HEK293 (cell line): ENCODE measurements around the gene GON7.

Experiments
- BCL11B ChIP-seq: fragments of 450-650 bp; formaldehyde crosslinking; IDR thresholded peaks from 2 replicates; pipeline ENCODE4 v1.5.1; 2016; ENCODE audit warnings: low read depth, missing biosample characterization, missing genetic modification characterization
- GLIS2 ChIP-seq: fragments of 450-650 bp; formaldehyde crosslinking; IDR thresholded peaks from 2 replicates; pipeline ENCODE4 v1.5.1; 2016; ENCODE audit warnings: missing biosample characterization, missing genetic modification characterization
- HOXC10 ChIP-seq: sonication (generic); formaldehyde crosslinking; IDR thresholded peaks from 2 replicates; pipeline ENCODE4 v1.8.1; 2023; ENCODE audit warnings: mild to moderate bottlenecking, missing genetic modification reagents
- INSM2 ChIP-seq: fragments of 450-650 bp; formaldehyde crosslinking; IDR thresholded peaks from 2 replicates; pipeline ENCODE4 v1.5.1; 2016; ENCODE audit warnings: missing biosample characterization, missing genetic modification characterization
- KLF9 ChIP-seq: fragments of 450-650 bp; formaldehyde crosslinking; IDR thresholded peaks from 2 replicates; pipeline ENCODE4 v1.5.1; 2016; ENCODE audit warnings: missing biosample characterization, missing genetic modification characterization, low read depth
- OSR2 ChIP-seq: fragments of 450-650 bp; formaldehyde crosslinking; IDR thresholded peaks from 2 replicates; pipeline ENCODE4 v1.5.1; 2016; ENCODE audit warnings: missing biosample characterization, missing genetic modification characterization
- OVOL3 ChIP-seq: fragments of 450-650 bp; formaldehyde crosslinking; IDR thresholded peaks from 2 replicates; pipeline ENCODE4 v1.5.1; 2016; ENCODE audit warnings: missing biosample characterization, missing genetic modification characterization
- PATZ1 ChIP-seq: fragments of 450-650 bp; formaldehyde crosslinking; IDR thresholded peaks from 2 replicates; pipeline ENCODE4 v1.5.1; 2016; ENCODE audit warnings: missing biosample characterization, missing genetic modification characterization
- PRDM1 ChIP-seq: fragments of 450-650 bp; formaldehyde crosslinking; IDR thresholded peaks from 2 replicates; pipeline ENCODE4; 2016; ENCODE audit warnings: missing biosample characterization, missing genetic modification characterization
- ZFP69B ChIP-seq: fragments of 450-650 bp; formaldehyde crosslinking; IDR thresholded peaks from 2 replicates; pipeline ENCODE4 v1.5.1; 2016; ENCODE audit warnings: missing biosample characterization, missing genetic modification characterization
- ZNF146 ChIP-seq: fragments of 450-650 bp; formaldehyde crosslinking; IDR thresholded peaks from 2 replicates; pipeline ENCODE4 v1.5.1; 2016; ENCODE audit warnings: missing biosample characterization, missing genetic modification characterization
- ZNF280D ChIP-seq: fragments of 450-650 bp; formaldehyde crosslinking; IDR thresholded peaks from 2 replicates; pipeline ENCODE4 v1.5.1; 2016; ENCODE audit warnings: missing biosample characterization, missing genetic modification characterization
- ZNF292 ChIP-seq: fragments of 450-650 bp; formaldehyde crosslinking; IDR thresholded peaks from 2 replicates; pipeline ENCODE4 v1.5.1; 2016; ENCODE audit warnings: low read depth, missing biosample characterization, missing genetic modification characterization, borderline replicate concordance
- ZNF341 ChIP-seq: fragments of 450-650 bp; formaldehyde crosslinking; IDR thresholded peaks from 2 replicates; pipeline ENCODE4; 2016; ENCODE audit warnings: low read depth, missing biosample characterization, missing genetic modification characterization
- ZNF473 ChIP-seq: fragments of 450-650 bp; formaldehyde crosslinking; IDR thresholded peaks from 2 replicates; pipeline ENCODE4 v1.5.1; 2017; ENCODE audit warnings: missing biosample characterization, missing genetic modification characterization
- ZNF501 ChIP-seq: fragments of 450-650 bp; formaldehyde crosslinking; IDR thresholded peaks from 2 replicates; pipeline ENCODE4 v1.5.1; 2016; ENCODE audit warnings: missing biosample characterization, missing genetic modification characterization
- ZNF510 ChIP-seq: fragments of 450-650 bp; formaldehyde crosslinking; IDR thresholded peaks from 2 replicates; pipeline ENCODE4 v1.5.1; 2018; ENCODE audit warnings: mild to moderate bottlenecking, missing genetic modification characterization, missing biosample characterization; ENCODE audit not compliant: insufficient replicate concordance
- ZNF548 ChIP-seq: fragments of 450-650 bp; formaldehyde crosslinking; IDR thresholded peaks from 2 replicates; pipeline ENCODE4 v1.5.1; 2016; ENCODE audit warnings: missing biosample characterization, missing genetic modification characterization
- ZNF549 ChIP-seq: fragments of 450-650 bp; IDR thresholded peaks from 2 replicates; pipeline ENCODE4 v1.5.1; 2018; ENCODE audit warnings: missing biosample characterization, missing genetic modification characterization, mild to moderate bottlenecking, inconsistent platforms, moderate library complexity
- ZNF621 ChIP-seq: fragments of 450-650 bp; formaldehyde crosslinking; IDR thresholded peaks from 2 replicates; pipeline ENCODE4 v1.5.1; 2017; ENCODE audit warnings: missing biosample characterization, missing genetic modification characterization
- ZNF626 ChIP-seq: fragments of 450-650 bp; sonication (Bioruptor Pico); formaldehyde crosslinking; IDR thresholded peaks from 2 replicates; pipeline ENCODE4 v1.5.1; 2018; ENCODE audit warnings: missing biosample characterization, missing genetic modification characterization, inconsistent platforms
- ZNF747 ChIP-seq: fragments of 450-650 bp; formaldehyde crosslinking; IDR thresholded peaks from 2 replicates; pipeline ENCODE4 v1.5.1; 2016; ENCODE audit warnings: missing biosample characterization, missing genetic modification characterization
- ZNF76 ChIP-seq: fragments of 450-650 bp; formaldehyde crosslinking; IDR thresholded peaks from 2 replicates; pipeline ENCODE4; 2016; ENCODE audit warnings: low read depth, missing biosample characterization, missing genetic modification characterization, borderline replicate concordance
- ZSCAN23 ChIP-seq: fragments of 450-650 bp; formaldehyde crosslinking; IDR thresholded peaks from 2 replicates; pipeline ENCODE4 v1.5.1; 2016; ENCODE audit warnings: missing biosample characterization, missing genetic modification characterization
- TF ChIP-seq, protein P1 (sequence below): fragments of 450-650 bp; formaldehyde crosslinking; IDR thresholded peaks from 2 replicates; pipeline ENCODE4 v1.5.1; 2016; ENCODE audit warnings: missing biosample characterization, missing genetic modification characterization
- TF ChIP-seq, protein P2 (sequence below): fragments of 450-650 bp; formaldehyde crosslinking; IDR thresholded peaks from 2 replicates; pipeline ENCODE4 v1.5.1; 2017; ENCODE audit warnings: missing biosample characterization, missing genetic modification characterization

GON7 gene

DNA sequence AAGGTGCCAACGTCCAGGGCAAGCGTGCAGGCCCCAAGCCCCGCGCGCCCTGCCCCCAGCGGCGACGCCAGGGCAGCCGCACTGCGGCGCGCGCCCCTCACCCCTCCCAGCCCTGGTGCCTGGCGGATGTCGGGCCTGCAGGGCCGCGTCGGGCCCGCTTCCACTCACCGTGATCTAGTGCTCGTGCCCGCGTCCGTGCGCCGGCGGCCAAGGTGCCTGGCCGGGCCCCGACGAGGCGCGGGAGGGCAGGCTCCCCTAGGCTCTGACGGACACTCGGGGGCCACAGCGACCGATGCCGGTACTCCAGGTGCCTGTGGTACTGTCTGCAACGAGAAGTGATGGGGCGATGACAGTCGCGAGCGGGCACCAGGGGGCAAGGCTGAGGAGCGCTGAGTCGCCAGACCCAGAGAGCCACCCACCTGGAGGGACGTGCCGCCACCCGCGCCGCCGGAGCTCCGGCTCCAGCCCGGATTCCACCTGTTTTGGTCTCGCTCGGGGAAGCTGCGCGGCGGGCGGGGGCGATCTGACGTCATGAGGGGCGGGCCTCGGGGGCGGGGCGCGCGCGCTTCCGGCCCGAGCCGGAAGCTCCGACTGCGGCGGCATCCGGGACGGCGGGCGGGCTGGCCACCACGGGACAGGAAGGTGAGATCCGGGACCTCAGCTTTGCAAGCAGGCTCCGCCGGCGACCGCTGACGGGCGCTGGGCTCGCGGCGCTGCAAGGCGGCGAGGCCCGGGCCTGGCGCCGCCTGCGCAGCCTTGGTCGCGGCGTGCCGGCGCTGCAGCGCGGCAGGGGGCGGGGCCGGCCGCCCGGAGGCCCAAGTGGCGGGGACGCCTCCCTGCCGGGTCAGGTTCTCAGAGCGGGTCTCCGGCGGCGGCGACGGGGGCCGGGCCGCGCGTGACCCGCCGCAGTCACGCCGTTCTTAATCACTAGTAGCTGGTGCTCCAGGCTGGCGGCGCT lies 22.2 kb downstream of the GON7 start, which contains the start of the genes LYSET and MOAP1 (continued):
- TF ChIP-seq ZNF280D (tag by site-specific recombination): no peak
- peak; percentile 59; the same call in 1 of the 2 replicates for TF ChIP-seq ZNF76 (tag by site-specific recombination)
- no peak for TF ChIP-seq ZNF473 (tag by site-specific recombination)
- TF ChIP-seq HOXC10: no peak
- TF ChIP-seq OSR2: no peak
- TF ChIP-seq ZFP69B: 0 out of 2 replicates have a peak, but pooled peaks have one; percentile 29
- TF ChIP-seq, protein P1, sequence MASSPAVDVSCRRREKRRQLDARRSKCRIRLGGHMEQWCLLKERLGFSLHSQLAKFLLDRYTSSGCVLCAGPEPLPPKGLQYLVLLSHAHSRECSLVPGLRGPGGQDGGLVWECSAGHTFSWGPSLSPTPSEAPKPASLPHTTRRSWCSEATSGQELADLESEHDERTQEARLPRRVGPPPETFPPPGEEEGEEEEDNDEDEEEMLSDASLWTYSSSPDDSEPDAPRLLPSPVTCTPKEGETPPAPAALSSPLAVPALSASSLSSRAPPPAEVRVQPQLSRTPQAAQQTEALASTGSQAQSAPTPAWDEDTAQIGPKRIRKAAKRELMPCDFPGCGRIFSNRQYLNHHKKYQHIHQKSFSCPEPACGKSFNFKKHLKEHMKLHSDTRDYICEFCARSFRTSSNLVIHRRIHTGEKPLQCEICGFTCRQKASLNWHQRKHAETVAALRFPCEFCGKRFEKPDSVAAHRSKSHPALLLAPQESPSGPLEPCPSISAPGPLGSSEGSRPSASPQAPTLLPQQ (tag by site-specific recombination): peak; percentile 75
- TF ChIP-seq KLF9: peak; percentile 77
- TF ChIP-seq ZNF501 (tag by site-specific recombination): peak; percentile 79; the same call in 1 of the 2 replicates
- TF ChIP-seq, protein P2, sequence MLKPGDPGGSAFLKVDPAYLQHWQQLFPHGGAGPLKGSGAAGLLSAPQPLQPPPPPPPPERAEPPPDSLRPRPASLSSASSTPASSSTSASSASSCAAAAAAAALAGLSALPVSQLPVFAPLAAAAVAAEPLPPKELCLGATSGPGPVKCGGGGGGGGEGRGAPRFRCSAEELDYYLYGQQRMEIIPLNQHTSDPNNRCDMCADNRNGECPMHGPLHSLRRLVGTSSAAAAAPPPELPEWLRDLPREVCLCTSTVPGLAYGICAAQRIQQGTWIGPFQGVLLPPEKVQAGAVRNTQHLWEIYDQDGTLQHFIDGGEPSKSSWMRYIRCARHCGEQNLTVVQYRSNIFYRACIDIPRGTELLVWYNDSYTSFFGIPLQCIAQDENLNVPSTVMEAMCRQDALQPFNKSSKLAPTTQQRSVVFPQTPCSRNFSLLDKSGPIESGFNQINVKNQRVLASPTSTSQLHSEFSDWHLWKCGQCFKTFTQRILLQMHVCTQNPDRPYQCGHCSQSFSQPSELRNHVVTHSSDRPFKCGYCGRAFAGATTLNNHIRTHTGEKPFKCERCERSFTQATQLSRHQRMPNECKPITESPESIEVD: no peak
- TF ChIP-seq ZNF626 (tag by site-specific recombination): no peak
- TF ChIP-seq INSM2 (tag by site-specific recombination): no peak
- no peak for TF ChIP-seq BCL11B (tag by site-specific recombination)
- TF ChIP-seq ZNF621 (tag by site-specific recombination): no peak
- TF ChIP-seq PRDM1: no peak
- peak; percentile 78 for TF ChIP-seq PATZ1 (tag by site-specific recombination)
- TF ChIP-seq ZNF548 (tag by site-specific recombination): no peak
- TF ChIP-seq ZNF146: peak; percentile 54
- 0 out of 2 replicates have a peak, but pooled peaks have one; percentile 10 for TF ChIP-seq OVOL3
- peak; percentile 90 for TF ChIP-seq GLIS2 (tag by site-specific recombination)
- TF ChIP-seq ZNF292 (tag by site-specific recombination): no peak
- TF ChIP-seq ZNF549 (tag by site-specific recombination): no peak
- TF ChIP-seq ZNF747 (tag by site-specific recombination): no peak
- TF ChIP-seq ZSCAN23 (tag by site-specific recombination): no peak
- TF ChIP-seq ZNF510: no peak
- no peak for TF ChIP-seq ZNF341
